Activated CD4-positive, alpha-beta T cell treated with anti-CD3 and anti-CD28 coated beads, Interleukin-10, Interleukin-2, amounts not matched to agents 100 ng/mL and 50 ng/mL, durations not matched to agents 16 hours and 8 hours (primary cell): Measurements from ENCODE around the gene ASIC3.

Experiments
- DNase-seq: peaks from one replicate; pipeline ENCODE4 v3.0.0-alpha.2; 2020

ASIC3 gene

GRCh38 chr7:151087245-151088018 is 39.1 kb downstream of the ASIC3 start:
- peak; percentile 53 for DNase-seq

GRCh38 chr7:151088019-151088855 is 39.9 kb downstream of the ASIC3 start:
- no peak for DNase-seq

- no peak for DNase-seq
These were observed 40.7 kb downstream of the ASIC3 start for GRCh38 chr7:151088856-151089699.

- no peak for DNase-seq
These were observed 41.8 kb downstream of the ASIC3 start for GRCh38 chr7:151089893-151090730.

GRCh38 chr7:151091003-151091402 is 42.7 kb downstream of the ASIC3 start:
- no peak for DNase-seq

- DNase-seq = peak; percentile 37
These were observed 43.1 kb downstream of the ASIC3 start for GRCh38 chr7:151091431-151091830.

GRCh38 chr7:151091988-151092387 is 43.7 kb downstream of the ASIC3 start:
- DNase-seq = no peak

GRCh38 chr7:151093748-151094147 is 45.4 kb downstream of the ASIC3 start:
- no peak for DNase-seq

- no peak for DNase-seq
These were observed 46.3 kb downstream of the ASIC3 start for GRCh38 chr7:151094675-151095074.

- no peak for DNase-seq
These were observed 46.9 kb downstream of the ASIC3 start for GRCh38 chr7:151095123-151095797.

GRCh38 chr7:151095828-151096475 is 47.6 kb downstream of the ASIC3 start:
- DNase-seq = no peak

- no peak for DNase-seq
These were observed 51.3 kb downstream of the ASIC3 start for GRCh38 chr7:151099486-151100211.

- no peak for DNase-seq
These were observed 52.6 kb downstream of the ASIC3 start for GRCh38 chr7:151100921-151101320.

- no peak for DNase-seq
These were observed 53.5 kb downstream of the ASIC3 start for GRCh38 chr7:151101621-151102396.
